ENCODE measurements around the gene PSME3.

Gene PSME3

GRCh38 chr17:42796066-42796758, 37.0 kb upstream of the PSME3 start:
- Histone ChIP-seq H3K79me2 (ENCODE audit: insufficient read depth, low read length) (no peaks in the 10 kb centered on the region), H3K9ac (ENCODE audit: low read length) (no peak overlapping the region)
- TF ChIP-seq CTCF (IDR thresholded peaks at IDR 0.05; ENCODE audit: insufficient read depth, low read length, poor library complexity, severe bottlenecking) (no peak), EZH2phosphoT487 (conservative IDR thresholded peaks at IDR 0.05; ENCODE audit: low read length) (no peak)

GRCh38 chr17:42797067-42798007, 35.9 kb upstream of the PSME3 start:
- H2AFZ ChIP-seq (ENCODE audit: low read depth, low read length, severe bottlenecking) = no peak overlapping the region
- no peak overlapping the region for H3K27ac ChIP-seq (ENCODE audit: low read depth, low read length)
- peak overlapping the region; percentile 60 for H3K4me3 ChIP-seq (ENCODE audit: insufficient read depth, low read length, poor library complexity, severe bottlenecking)

More at GRCh38 chr17:42796066-42796758, 37.0 kb upstream of the PSME3 start:
- H3K36me3 ChIP-seq (ENCODE audit: low read length) = no peaks in the 10 kb centered on the region
- H3F3A ChIP-seq (ENCODE audit: insufficient read depth) = no peaks in the 10 kb centered on the region
- no peak overlapping the region for H3K4me2 ChIP-seq (ENCODE audit: low read depth, low read length, poor library complexity, severe bottlenecking)
- no peaks in the 10 kb centered on the region for H3K27me3 ChIP-seq (ENCODE audit: low read length)
- H3K9me2 ChIP-seq (replicated peaks; ENCODE audit: insufficient read depth, low read length) = no peaks in the 10 kb centered on the region
- no peaks in the 10 kb centered on the region for H4K20me1 ChIP-seq (ENCODE audit: low read depth, low read length)
- no peak overlapping the region for H3K4me3 ChIP-seq (ENCODE audit: insufficient read depth, low read length, poor library complexity, severe bottlenecking)
- no peak overlapping the region for H3K27ac ChIP-seq (ENCODE audit: low read depth, low read length)
- no peaks in the 10 kb centered on the region for H3K9me3 ChIP-seq (ENCODE audit: insufficient read depth, low read length)
- H2AFZ ChIP-seq (ENCODE audit: low read depth, low read length, severe bottlenecking) = no peak overlapping the region

GRCh38 chr17:42798011-42798382, 35.2 kb upstream of the PSME3 start:
- Histone ChIP-seq H4K20me1 (ENCODE audit: low read depth, low read length) (no peaks in the 10 kb centered on the region), H3K9me2 (replicated peaks; ENCODE audit: insufficient read depth, low read length) (no peaks in the 10 kb centered on the region), H3K27me3 (ENCODE audit: low read length) (no peaks in the 10 kb centered on the region), H3K79me2 (ENCODE audit: insufficient read depth, low read length) (no peaks in the 10 kb centered on the region), H3K4me2 (ENCODE audit: low read depth, low read length, poor library complexity, severe bottlenecking) (peak overlapping the region; percentile 76), H3K36me3 (ENCODE audit: low read length) (no peaks in the 10 kb centered on the region), H3K9me3 (ENCODE audit: insufficient read depth, low read length) (no peaks in the 10 kb centered on the region), H3K9ac (ENCODE audit: low read length) (peak overlapping the region; percentile 57), H3K27ac (ENCODE audit: low read depth, low read length) (no peak overlapping the region), H2AFZ (ENCODE audit: low read depth, low read length, severe bottlenecking) (peak overlapping the region; percentile 85), H3K4me3 (ENCODE audit: insufficient read depth, low read length, poor library complexity, severe bottlenecking) (peak overlapping the region; percentile 60), H3F3A (ENCODE audit: insufficient read depth) (no peaks in the 10 kb centered on the region)
- TF ChIP-seq CTCF (IDR thresholded peaks at IDR 0.05; ENCODE audit: insufficient read depth, low read length, poor library complexity, severe bottlenecking) (no peak), EZH2phosphoT487 (conservative IDR thresholded peaks at IDR 0.05; ENCODE audit: low read length) (no peak)

More at GRCh38 chr17:42797067-42798007, 35.9 kb upstream of the PSME3 start:
- no peaks in the 10 kb centered on the region for H3K36me3 ChIP-seq (ENCODE audit: low read length)
- H4K20me1 ChIP-seq (ENCODE audit: low read depth, low read length) = no peaks in the 10 kb centered on the region
- peak overlapping the region; percentile 76 for H3K4me2 ChIP-seq (ENCODE audit: low read depth, low read length, poor library complexity, severe bottlenecking)
- no peaks in the 10 kb centered on the region for H3F3A ChIP-seq (ENCODE audit: insufficient read depth)
- H3K9me2 ChIP-seq (replicated peaks; ENCODE audit: insufficient read depth, low read length) = no peaks in the 10 kb centered on the region
- no peaks in the 10 kb centered on the region for H3K27me3 ChIP-seq (ENCODE audit: low read length)
- TF ChIP-seq CTCF (IDR thresholded peaks at IDR 0.05; ENCODE audit: insufficient read depth, low read length, poor library complexity, severe bottlenecking) = no peak
- no peak for TF ChIP-seq EZH2phosphoT487 (conservative IDR thresholded peaks at IDR 0.05; ENCODE audit: low read length)
- H3K79me2 ChIP-seq (ENCODE audit: insufficient read depth, low read length) = no peaks in the 10 kb centered on the region
- H3K9ac ChIP-seq (ENCODE audit: low read length) = peak overlapping the region; percentile 57
- no peaks in the 10 kb centered on the region for H3K9me3 ChIP-seq (ENCODE audit: insufficient read depth, low read length)

Data from SU-DHL-6 (cell line).